ENCODE results near the gene TTC16.
"Not testable (repeated sequence)": the region's sequence is repeated elsewhere in the genome, so short reads cannot be mapped to it uniquely, and the experiment has no call there.

TTC16 gene

DNA sequence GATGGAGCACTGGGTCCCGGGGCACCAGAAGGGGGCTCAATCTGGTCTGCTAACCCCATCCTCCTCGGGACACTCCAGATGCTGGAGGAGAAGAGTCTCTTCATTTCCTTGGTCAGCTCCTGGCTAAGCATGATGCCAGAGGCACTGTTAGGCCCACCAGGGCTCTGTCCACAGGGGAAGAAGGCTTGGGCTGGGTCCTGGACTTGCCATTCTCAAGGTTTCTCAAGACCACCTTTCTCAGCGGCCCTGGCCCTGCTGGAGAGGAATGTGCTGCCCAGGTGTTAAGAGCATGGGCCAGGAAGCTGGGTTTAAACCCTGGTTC is 54.7 kb downstream of the TTC16 start:
- H3K9me3 Mint-ChIP-seq = no peaks in the 10 kb centered on the region
- peak overlapping the region; percentile 93 for H3K27ac Mint-ChIP-seq
- H3K4me3 Mint-ChIP-seq = peak overlapping the region; percentile 89
- DNase-seq = no peak
- no peaks in the 10 kb centered on the region for H3K27me3 Mint-ChIP-seq
- H3K4me1 Mint-ChIP-seq (ENCODE audit: low read depth) = peaks cover 73% of the 10 kb centered on the region
- H3K36me3 Mint-ChIP-seq (ENCODE audit: low read depth) = peaks cover 48% of the 10 kb centered on the region

DNA sequence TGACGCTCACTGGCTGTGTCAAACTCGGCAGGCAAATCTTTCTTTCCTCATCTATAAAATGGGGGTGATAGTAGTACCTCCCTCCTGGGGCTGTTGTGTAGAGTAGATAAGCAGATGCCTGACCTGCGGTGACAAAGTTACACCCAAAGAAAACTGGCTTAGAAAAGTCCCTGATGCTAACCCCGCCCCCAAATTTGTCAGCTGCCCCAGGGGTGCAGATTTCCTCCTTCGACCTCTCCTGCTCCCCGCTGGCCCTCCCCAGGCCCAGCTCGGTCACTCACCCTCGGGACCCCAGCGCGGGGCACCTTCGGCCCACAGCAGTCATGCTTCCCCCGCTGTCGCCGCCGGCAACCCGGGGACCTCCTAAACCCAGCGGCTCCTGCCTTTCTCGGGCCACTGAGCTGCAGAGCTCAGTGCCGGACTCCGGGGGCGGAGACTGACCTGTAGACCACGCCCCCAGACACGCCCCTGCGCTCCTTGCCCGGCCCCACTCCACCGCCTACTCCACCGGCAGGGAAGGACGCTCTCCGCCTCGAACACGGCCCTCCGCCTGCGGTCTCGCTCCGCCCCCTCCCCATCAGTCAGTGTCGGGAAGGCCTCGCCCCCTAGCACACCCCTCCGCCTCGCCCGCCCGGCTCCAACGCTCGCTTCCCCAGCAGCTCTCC is 55.2 kb downstream of the TTC16 start:
- DNase-seq = peak; percentile 98
- no peaks in the 10 kb centered on the region for H3K27me3 Mint-ChIP-seq
- peaks cover 70% of the 10 kb centered on the region for H3K4me1 Mint-ChIP-seq (ENCODE audit: low read depth)
- H3K9me3 Mint-ChIP-seq = no peaks in the 10 kb centered on the region
- H3K36me3 Mint-ChIP-seq (ENCODE audit: low read depth) = peaks cover 48% of the 10 kb centered on the region
- peak overlapping the region; percentile 93 for H3K27ac Mint-ChIP-seq
- peak overlapping the region; percentile 89 for H3K4me3 Mint-ChIP-seq

DNA sequence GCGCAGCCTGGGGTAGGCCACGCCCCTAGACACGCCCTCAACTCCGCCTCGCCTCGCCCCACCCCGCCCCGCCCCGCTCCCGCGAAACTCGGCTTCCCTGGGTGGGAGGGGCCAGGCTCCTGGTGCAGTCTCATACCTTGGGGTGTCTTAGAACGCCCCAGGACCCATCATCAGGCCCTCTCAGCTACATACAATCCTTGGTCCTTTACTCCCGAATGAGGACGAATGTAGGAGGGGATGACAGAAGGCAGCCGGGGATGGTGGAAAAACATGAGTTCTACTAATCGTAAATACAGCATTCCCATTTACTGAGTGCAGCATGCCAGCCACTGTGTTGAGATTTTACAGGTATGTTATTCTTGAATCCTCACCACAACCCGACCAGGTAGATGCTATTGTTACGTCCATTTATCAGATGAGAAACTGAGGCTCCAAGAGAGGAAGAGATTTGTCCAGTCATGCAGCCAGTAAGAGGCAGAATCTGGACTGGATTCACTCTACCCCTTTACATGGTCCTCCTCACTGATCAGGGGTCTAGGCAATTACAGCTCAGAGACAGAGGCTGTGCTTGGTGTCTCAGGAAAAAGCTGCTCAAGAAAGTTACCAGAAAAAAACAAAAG is 55.8 kb downstream of the TTC16 start:
- H3K27ac Mint-ChIP-seq = peak overlapping the region; percentile 93
- H3K36me3 Mint-ChIP-seq (ENCODE audit: low read depth) = peaks cover 48% of the 10 kb centered on the region
- H3K27me3 Mint-ChIP-seq = no peaks in the 10 kb centered on the region
- H3K9me3 Mint-ChIP-seq = no peaks in the 10 kb centered on the region
- H3K4me1 Mint-ChIP-seq (ENCODE audit: low read depth) = peaks cover 72% of the 10 kb centered on the region
- DNase-seq = no peak
- peak overlapping the region; percentile 89 for H3K4me3 Mint-ChIP-seq

DNA sequence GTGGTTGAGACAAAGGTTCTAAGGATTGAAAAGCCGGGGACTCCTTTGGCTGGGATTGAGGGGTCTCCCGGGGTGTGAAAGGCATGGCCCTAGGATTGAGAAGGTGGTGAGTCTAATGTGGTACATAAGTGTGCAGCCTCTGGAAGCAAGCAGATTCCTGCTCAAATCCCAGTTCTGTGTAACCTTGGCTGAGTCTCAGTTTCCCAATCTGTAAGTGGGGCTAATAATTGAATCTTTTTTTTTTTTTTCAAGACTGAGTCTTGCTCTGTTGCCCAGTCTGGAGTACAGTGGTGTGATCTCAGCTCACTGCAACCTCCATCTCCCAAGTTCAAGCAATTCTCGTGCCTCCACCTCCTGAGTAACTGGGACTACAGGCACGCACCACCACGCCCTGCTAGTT is 56.7 kb downstream of the TTC16 start:
- Mint-ChIP-seq H3K27me3 (no peaks in the 10 kb centered on the region), H3K4me3 (no peak overlapping the region), H3K36me3 (ENCODE audit: low read depth) (peaks cover 49% of the 10 kb centered on the region), H3K27ac (peak overlapping the region; percentile 33), H3K9me3 (no peaks in the 10 kb centered on the region), H3K4me1 (ENCODE audit: low read depth) (peaks cover 70% of the 10 kb centered on the region)
- no peak for DNase-seq

- no peak overlapping the region for H3K4me3 Mint-ChIP-seq
- H3K36me3 Mint-ChIP-seq (ENCODE audit: low read depth) = peaks cover 46% of the 10 kb centered on the region
- no peaks in the 10 kb centered on the region for H3K9me3 Mint-ChIP-seq
- H3K27ac Mint-ChIP-seq = no peak overlapping the region
- H3K27me3 Mint-ChIP-seq = no peaks in the 10 kb centered on the region
- H3K4me1 Mint-ChIP-seq (ENCODE audit: low read depth) = peaks cover 66% of the 10 kb centered on the region
- no peak for DNase-seq
These were observed 57.4 kb downstream of the TTC16 start for GRCh38 chr9:127773272-127773671.

DNA sequence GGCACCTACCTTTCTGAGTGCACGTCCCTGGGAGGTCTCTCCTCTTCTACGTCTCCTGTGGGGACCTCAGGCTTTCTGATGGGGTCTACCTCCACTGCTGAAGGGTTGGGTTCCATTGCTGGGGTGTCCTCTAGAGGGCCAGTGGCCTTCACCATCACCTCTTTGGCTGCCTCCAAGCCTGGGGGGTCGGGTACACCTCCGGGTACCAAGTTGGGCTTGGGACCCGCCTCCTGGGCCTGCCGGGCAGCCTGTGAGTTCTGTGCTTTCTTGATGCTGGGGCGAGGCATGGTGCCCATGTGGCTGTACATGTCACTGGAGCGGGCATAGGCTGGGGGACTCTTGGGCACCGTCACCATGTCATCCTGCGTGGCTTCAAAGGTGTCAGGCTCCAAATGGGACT is 58.1 kb downstream of the TTC16 start:
- Mint-ChIP-seq H3K4me3 (no peak overlapping the region), H3K4me1 (ENCODE audit: low read depth) (peaks cover 65% of the 10 kb centered on the region), H3K27ac (peak overlapping the region; percentile 63), H3K9me3 (no peaks in the 10 kb centered on the region), H3K36me3 (ENCODE audit: low read depth) (peaks cover 43% of the 10 kb centered on the region), H3K27me3 (no peaks in the 10 kb centered on the region)
- DNase-seq = no peak

GRCh38 chr9:127776195-127776923 is 60.5 kb downstream of the TTC16 start:
- Mint-ChIP-seq H3K4me1 (ENCODE audit: low read depth) (peaks cover 63% of the 10 kb centered on the region), H3K36me3 (ENCODE audit: low read depth) (peaks cover 38% of the 10 kb centered on the region), H3K27me3 (no peaks in the 10 kb centered on the region), H3K27ac (peak overlapping the region; percentile 97), H3K9me3 (no peaks in the 10 kb centered on the region), H3K4me3 (peak overlapping the region; percentile 90)
- DNase-seq = peak; percentile 79

DNA sequence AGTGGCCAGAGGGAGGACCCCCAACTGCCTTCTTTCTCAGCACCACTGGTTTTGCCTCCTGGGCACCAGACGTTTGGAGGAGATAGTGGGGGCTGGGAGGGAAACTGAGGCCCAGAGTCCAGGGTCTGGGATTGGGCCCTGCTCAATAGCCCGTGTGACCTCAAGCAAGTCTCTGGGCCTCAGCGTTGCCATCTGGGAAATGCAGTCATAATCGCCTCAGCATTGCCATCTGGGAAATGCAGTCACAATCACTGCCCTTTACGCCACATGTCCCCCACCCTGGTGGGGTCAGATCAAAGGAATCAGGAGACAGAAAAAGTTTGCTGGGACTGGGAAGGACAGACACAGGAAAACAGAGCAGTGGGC is 61.0 kb downstream of the TTC16 start:
- Mint-ChIP-seq H3K27me3 (no peaks in the 10 kb centered on the region), H3K27ac (peak overlapping the region; percentile 97), H3K36me3 (ENCODE audit: low read depth) (peaks cover 35% of the 10 kb centered on the region), H3K4me1 (ENCODE audit: low read depth) (peaks cover 64% of the 10 kb centered on the region), H3K9me3 (no peaks in the 10 kb centered on the region), H3K4me3 (peak overlapping the region; percentile 90)
- DNase-seq = no peak

DNA sequence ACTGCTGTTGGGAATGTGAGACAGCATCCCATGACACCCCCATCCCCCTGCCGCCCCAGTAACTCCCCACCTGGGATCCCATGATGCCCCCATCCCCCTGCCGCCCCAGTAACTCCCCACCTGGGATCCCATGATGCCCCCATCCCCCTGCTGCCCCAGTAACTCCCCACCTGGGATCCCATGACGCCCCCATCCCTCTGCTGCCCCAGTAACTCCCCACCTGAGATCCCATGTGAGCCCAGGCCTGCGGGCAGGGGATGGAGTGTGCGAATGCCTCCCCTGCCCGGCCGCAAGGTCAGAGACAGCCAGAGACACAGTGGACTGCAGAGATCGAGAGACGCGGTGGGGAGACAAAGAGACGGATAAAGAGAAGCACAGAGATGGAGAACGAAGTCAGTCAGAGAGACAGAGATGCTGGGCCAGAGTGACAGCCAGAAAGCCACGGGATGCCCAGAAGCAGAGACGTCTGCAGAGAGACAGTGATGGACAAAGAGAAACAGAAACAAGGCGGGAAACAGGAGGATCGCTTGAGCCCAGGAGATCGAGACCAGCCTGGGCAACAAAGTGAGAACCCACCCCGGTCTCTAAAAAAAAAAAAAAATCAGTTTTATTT is 61.6 kb downstream of the TTC16 start:
- H3K27ac Mint-ChIP-seq = peak overlapping the region; percentile 97
- H3K4me3 Mint-ChIP-seq = peak overlapping the region; percentile 90
- no peaks in the 10 kb centered on the region for H3K27me3 Mint-ChIP-seq
- DNase-seq = no peak
- H3K9me3 Mint-ChIP-seq = no peaks in the 10 kb centered on the region
- peaks cover 67% of the 10 kb centered on the region for H3K4me1 Mint-ChIP-seq (ENCODE audit: low read depth)
- H3K36me3 Mint-ChIP-seq (ENCODE audit: low read depth) = peaks cover 33% of the 10 kb centered on the region

DNA sequence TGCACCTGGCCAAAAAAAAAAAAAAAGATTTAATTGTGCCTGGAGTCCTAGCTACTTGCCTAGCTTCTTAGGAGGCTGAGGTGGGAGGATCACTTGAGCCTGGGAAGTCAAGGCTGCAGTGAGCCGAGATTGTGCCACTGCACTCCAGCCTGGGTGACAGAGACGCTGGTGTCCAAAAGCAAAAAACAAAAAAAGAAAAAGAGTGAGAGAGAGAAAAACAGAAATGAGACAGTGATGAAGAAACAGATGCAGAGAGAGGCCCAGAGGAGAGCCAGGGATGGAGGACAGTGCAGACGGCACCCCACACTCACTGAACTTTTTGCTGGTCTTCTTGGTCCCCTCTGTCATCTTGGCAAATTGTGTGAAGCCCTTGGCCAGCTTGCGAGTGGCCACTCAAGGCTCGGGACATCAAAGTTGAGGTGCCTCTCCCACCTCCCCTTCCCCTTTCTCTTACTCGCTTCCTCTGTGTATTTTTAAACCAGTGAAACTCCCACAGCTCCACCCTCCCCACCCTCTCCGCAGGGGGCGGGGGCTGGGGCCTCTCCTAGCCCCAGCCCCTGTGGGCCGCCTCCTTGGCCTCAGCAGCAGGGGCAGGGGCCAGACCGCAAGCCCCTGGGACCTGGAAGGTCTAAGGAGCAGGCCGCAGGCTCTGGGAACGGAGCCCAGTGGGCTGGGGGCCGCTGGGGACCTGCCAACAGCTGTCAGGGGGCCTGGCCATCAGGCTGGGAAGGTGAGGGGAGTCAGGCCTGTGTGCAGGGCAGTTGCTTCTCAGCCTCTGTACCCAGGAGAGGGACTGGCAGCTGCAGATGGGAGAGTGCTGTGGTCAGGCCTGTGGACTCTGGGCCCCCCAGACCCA is 62.6 kb downstream of the TTC16 start, which contains the start of gene SH2D3C:
TSS of gene SH2D3C (minus strand) at position 387 of the 856 bp plus-strand sequence. CDS start at position 348, 39 bp downstream.
- no peaks in the 10 kb centered on the region for H3K27me3 Mint-ChIP-seq
- H3K36me3 Mint-ChIP-seq (ENCODE audit: low read depth) = peaks cover 23% of the 10 kb centered on the region
- H3K4me3 Mint-ChIP-seq = peak within 1 kb of the TSS; percentile 90
- peak within 1 kb of the TSS; percentile 97 for H3K27ac Mint-ChIP-seq
- peak; percentile 74 for DNase-seq
- H3K4me1 Mint-ChIP-seq (ENCODE audit: low read depth) = peaks cover 72% of the 10 kb centered on the region
- H3K9me3 Mint-ChIP-seq = no peaks in the 10 kb centered on the region

DNA sequence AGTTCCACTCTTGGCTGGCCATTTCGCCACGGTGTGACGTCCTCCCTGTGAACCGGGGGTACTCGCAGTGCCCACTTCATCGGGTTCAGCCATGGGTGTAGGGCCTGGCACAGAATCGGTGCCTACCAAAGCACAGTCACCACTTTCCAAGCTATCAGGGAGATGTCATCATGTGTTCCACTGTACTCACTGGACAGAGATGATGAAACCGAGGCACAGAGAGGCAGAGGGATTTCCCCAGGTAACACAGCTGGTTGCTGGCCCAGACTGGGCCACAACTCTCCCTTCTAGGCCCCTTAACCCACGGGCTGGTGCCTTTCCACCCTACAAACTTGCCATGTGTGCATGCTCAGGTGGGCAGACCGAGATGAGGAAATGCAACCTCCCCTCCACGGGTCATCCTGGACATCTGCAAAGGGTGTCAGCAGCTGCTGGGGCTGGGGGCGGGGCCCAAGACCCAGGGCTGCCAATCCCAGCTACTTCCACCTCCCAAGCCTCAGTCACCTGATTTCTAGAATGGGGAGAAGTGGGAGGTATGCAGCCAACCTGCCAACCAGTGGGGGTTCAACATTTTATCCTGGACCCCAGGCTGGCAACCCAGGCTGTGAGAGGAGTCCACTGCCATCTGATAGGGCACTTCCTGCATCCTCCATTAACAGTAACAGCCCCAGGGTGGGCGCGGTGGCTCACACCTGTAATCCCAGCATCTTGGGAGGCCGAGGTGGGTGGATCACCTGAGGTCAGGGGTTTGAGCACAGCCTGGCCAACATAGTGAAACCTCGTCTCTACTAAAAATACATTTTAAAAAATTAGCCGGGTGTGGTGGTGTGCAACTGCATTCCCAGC is 63.5 kb downstream of the TTC16 start:
- H3K4me3 Mint-ChIP-seq = peak overlapping the region; percentile 90
- H3K4me1 Mint-ChIP-seq (ENCODE audit: low read depth) = peaks cover 75% of the 10 kb centered on the region
- H3K27ac Mint-ChIP-seq = peak overlapping the region; percentile 97
- peaks cover 17% of the 10 kb centered on the region for H3K36me3 Mint-ChIP-seq (ENCODE audit: low read depth)
- no peaks in the 10 kb centered on the region for H3K27me3 Mint-ChIP-seq
- DNase-seq = peak; percentile 74
- no peaks in the 10 kb centered on the region for H3K9me3 Mint-ChIP-seq

DNA sequence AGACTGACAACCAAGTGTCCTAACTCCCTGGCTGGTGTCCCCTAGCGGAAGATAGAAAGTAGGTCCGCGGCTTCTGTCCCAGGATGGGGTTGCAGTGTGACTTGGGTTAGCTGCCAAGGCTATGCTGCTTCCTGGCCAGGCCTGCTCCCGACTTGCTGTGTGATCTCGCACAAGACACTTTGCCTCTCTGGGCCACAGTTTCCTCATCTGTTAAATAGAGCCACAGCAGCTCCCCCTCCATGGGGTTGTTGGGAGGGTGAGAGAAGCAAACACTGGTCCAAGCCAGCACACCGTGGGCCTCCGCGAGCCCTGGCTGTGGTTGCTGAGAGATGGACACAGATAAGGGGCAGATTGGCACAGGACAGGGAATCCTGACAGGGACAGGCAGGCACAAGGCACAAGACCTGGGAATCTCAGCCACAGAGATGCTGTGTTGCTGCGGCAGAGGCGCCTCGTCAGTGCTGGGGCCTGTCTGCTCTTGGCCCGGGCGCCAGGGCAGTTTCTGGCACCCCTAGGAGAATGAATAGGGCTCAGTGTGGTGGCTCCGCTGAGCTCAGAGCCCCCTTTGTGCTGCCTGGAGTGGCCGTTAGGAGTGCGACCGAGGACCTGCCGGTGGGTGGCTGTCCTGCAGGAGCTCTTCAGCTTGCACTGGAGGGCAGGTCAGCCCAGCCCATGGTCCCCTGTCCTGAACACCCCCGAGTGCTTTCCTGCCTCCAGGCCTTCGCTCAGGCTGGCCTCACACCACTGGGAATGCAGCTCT is 64.4 kb downstream of the TTC16 start:
- Mint-ChIP-seq H3K4me1 (ENCODE audit: low read depth) (peaks cover 77% of the 10 kb centered on the region), H3K9me3 (no peaks in the 10 kb centered on the region), H3K36me3 (ENCODE audit: low read depth) (peaks cover 15% of the 10 kb centered on the region), H3K27ac (peak overlapping the region; percentile 97), H3K4me3 (peak overlapping the region; percentile 48), H3K27me3 (no peaks in the 10 kb centered on the region)
- DNase-seq = no peak

- H3K27me3 Mint-ChIP-seq, H3K4me3 Mint-ChIP-seq, H3K9me3 Mint-ChIP-seq, DNase-seq: not testable (repeated sequence)
- H3K36me3 Mint-ChIP-seq (ENCODE audit: low read depth) = peaks cover 15% of the 10 kb centered on the region
- H3K27ac Mint-ChIP-seq = peak overlapping the region; percentile 97
- peaks cover 77% of the 10 kb centered on the region for H3K4me1 Mint-ChIP-seq (ENCODE audit: low read depth)
These were observed 65.0 kb downstream of the TTC16 start for GRCh38 chr9:127780909-127781308.

Data from activated T-cell treated with anti-CD3 and anti-CD28 coated beads, Interleukin-2, amount 50 U/mL, for 24 hours (primary cell).